Measurements from ENCODE around the gene NTRK3.

NTRK3 gene

DNA sequence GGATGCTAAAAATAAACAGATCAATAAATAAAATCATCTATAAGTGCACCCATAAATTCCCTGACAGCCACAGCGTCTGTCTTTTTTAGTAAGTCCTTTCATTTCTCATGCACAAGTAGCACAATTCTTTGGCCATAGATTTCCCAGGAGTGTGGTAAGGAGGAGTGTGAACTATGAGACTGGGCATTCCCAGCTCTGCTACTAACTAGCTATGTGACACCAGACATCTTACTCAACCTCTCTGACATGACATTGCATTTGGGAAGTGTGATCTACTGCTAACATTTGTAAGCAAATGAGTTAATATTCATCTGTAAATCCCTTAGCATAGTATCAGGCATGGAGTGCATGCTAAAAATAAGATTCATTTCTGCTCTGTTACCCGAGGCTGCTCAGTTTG, 301.7 kb downstream of the NTRK3 start:
- in situ Hi-C loops (cut with HindIII; ENCODE audit: low sequenced_read_pairs) = no loop called here

DNA sequence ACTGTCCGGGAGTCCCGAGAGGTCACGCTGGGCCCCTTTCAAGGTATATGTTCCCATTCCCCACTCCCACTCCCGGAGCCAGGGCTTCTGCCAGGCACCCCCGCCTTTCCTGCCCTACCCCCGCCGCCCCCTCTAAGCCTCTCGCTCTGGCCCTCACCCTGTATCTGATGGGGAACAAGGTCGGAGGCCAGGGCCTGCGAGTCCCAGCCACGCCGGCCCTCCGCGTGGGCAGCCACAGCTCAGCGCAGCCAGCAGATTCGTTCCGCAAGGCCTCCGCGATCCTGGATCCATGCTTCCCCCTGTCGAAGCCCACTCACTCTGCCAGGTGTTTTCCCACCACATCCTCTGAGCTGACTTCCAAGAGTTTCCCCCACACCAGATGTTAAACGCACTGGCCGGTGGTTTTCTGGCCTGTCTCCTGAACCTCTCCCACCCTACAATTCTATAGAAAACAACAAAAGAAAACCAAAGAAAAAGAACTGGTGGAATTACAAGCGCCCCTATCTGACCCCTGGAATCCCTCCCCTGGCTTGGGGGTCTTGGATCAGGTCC, 303.7 kb downstream of the NTRK3 start:
- in situ Hi-C loops (cut with HindIII; ENCODE audit: low sequenced_read_pairs) = no loop called here

DNA sequence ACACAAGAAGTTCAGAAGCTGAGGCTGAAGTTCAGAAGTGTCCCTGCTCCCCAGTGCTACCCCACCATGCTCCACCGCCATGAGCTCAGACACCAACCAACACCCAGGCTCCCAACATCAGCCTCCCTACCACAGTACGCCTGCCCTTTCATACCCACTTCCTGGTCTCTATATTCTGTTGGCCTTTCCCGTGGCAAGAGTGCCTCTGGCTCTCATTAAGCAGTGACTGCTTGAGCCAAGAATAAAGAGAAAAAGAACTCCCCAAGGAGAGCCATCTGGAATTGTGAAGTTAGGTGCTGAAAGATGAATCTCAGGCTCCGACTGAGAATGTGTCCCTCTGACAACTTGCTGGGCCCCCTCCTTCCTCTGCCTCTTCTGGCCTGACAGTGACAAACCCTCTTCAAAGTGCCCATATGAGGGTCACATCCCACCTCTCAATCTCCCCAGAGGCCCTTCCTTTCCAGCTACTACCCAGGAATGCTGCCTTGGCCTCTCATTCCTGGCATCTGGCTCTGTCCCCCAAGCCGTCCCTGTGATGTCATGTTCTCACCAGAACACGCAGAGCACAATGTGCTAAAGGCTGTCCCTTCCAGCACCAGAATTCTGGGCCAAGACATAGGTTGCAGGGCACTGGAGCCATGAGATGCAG, 306.8 kb downstream of the NTRK3 start:
- in situ Hi-C loops (cut with HindIII; ENCODE audit: low sequenced_read_pairs) = no loop called here

DNA sequence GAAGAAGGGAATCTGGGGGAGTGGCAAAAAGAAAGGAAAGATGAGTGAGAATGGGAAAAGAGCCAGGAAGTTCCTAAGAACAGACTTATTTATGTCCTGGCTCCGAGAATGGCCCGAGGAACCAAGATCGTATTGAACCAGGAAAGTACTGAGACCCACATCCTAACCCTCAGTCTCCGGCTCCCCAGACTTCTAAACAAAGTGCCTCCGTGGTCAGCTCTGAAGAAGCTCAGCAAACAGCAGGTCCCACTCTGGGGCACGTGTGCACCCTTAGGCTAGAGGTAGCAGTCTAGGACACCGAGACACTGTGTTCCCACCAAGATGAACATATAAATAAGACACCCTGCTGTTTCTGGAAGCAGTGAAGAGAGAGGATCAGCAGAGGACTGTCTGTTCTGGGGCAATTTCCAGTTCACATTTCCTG, 307.4 kb downstream of the NTRK3 start:
- in situ Hi-C loops (cut with HindIII; ENCODE audit: low sequenced_read_pairs) = no loop called here

DNA sequence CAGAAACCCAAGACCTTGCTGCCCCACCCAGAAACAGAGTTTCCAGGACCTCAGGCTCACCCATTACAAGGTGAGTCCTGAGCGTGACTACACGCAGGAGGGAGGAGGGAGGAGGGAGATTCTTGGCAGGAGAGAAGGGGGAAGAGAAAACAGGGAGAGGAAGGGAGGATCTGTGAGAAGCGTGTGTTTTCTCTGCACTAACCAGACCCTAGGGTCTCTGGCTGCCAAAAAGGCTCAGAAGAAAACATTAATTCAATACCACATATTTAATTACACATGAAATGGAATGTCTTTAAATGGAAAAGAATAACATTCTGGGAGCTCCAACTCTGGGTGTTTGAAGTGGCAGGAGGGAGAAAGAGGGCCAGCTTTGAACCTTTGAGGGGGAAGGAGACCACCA, 309.0 kb downstream of the NTRK3 start:
- in situ Hi-C loops (cut with HindIII; ENCODE audit: low sequenced_read_pairs) = no loop called here

DNA sequence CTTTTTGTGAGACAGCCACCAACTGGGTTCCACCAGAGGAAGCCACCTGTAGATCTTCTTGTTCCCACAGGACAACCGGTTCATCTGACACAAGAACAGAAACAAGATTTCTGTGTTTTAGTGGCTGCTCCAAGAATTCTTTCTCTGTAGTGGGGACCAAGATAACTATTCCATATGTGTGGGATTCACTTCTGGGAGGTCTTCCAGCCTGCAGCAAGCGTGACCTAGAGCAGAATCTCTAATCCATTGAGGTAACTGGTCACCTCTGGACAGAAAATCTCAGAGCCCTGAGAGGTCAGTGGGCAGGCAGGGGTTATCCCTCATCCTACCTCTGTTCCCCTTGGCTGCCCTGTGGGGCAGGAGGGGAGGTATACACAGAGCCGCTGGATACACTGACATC, 311.3 kb downstream of the NTRK3 start:
- in situ Hi-C loops (cut with HindIII; ENCODE audit: low sequenced_read_pairs) = no loop called here

DNA sequence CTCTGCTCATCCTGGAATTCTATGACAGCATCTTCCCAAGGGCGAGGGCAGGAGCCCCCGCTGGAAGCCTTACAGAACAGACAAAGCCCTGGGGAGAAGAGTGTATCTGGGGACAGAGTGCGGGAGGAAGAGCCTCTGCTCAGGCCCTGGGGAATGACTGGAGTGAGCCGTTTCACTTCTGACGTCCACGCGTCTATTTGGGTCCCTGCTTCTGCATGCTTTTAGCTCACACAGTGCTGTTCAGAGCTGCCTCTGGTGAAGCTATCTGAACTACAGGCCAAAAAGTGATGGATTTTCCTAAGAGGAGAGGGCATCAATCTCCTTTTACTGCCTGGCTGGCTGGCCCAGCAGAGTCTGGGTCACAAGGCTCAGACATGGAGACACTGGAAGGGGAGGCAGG, 311.8 kb downstream of the NTRK3 start:
- in situ Hi-C loops (cut with HindIII; ENCODE audit: low sequenced_read_pairs) = no loop called here

DNA sequence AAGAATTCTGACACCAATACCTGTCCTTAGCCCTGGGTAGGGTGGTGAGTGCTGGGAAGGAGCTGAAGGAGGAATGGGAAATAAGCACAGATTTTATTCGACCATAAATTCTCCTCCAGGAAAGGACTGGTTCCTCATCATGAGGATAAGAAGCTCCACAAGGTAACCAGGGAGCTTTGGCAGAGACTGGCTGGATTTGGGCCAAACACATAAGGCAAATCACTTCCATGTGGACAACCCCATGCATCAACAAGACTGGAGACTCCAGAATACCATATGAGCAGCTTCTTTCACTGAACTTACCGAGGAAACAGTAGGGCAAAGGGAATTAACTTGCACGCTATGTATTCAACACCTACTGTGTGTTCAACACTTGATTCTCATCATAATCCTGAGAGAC, 312.5 kb downstream of the NTRK3 start:
- in situ Hi-C loops (cut with HindIII; ENCODE audit: low sequenced_read_pairs) = no loop called here

DNA sequence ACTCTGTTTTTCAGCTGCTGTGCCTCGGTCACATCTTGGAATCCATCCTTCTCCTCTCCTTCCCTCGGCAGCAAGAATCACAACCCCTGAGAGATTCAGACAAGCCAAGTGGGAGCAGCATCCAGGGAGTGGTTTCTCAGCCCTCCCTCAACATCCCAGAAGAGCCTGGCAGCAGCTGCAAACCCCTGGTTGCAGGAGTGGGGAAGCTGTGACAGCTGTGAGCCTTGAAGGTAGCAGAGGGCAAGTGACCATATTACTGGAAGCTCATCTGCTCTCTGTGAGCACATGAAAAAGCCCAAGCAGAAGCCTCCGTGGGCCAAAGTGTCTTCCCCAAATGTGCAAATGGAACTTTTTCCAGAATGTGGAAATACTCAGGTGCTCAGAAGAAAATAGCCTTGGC, 312.9 kb downstream of the NTRK3 start:
- in situ Hi-C loops (cut with HindIII; ENCODE audit: low sequenced_read_pairs) = no loop called here

DNA sequence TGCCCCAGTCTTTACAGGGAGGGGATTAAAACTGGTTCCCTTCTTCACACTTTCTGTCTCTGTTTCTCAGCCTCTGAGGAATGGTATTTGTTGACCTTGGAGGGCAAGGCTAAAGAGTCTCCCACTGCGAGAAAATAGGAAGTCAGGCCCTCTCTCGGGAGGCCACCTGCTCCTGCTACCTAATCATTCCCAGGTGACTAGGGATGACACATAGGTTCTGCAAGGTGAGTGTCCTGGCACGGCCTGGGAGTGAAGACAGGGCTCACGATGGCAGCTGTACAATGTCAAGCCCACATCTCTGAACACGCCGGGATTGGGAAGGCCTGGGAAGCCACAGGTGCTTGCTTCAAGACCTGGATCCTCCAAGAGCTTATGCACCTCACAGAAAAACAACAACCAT, 314.2 kb downstream of the NTRK3 start:
- in situ Hi-C loops (cut with HindIII; ENCODE audit: low sequenced_read_pairs) = no loop called here

DNA sequence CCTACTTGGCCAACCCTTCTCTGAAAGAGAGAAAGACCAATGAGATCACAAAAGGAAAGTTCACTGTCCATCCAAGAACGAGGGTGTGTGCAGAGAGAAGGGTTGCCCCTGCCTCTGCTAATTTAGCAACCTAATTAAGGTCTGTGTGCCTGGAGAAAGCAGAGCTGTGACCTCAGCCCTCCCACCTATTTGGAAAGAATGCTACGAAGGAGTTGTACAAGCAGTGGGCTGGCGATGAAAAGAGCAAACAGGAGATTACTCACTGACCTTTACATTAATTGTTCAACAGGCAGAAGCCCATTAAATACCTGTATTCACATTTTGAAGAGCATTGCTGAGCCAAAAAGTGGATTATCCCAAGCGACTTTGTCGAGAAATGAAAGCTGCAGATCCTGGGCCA, 314.9 kb downstream of the NTRK3 start:
- in situ Hi-C loops (cut with HindIII; ENCODE audit: low sequenced_read_pairs) = no loop called here

DNA sequence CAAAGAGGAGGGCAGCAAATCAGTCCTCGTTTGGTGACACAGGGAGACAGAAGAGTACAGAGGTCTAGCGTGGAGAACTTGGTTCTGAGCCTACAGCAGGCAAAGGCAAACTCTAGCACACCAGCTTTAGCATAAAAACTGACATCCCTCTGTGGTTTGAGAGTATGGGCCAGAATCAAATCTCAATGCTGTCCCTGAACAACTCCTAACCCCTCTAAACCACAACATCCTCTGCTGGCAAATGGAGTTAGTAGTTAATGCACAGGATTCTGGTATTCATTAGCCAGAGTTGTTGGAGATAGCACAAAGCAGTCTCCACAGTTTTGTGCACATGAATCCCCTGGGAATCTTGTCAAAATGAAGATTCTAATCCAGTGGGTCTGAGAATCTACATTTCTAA, 315.8 kb downstream of the NTRK3 start:
- in situ Hi-C loops (cut with HindIII; ENCODE audit: low sequenced_read_pairs) = no loop called here

DNA sequence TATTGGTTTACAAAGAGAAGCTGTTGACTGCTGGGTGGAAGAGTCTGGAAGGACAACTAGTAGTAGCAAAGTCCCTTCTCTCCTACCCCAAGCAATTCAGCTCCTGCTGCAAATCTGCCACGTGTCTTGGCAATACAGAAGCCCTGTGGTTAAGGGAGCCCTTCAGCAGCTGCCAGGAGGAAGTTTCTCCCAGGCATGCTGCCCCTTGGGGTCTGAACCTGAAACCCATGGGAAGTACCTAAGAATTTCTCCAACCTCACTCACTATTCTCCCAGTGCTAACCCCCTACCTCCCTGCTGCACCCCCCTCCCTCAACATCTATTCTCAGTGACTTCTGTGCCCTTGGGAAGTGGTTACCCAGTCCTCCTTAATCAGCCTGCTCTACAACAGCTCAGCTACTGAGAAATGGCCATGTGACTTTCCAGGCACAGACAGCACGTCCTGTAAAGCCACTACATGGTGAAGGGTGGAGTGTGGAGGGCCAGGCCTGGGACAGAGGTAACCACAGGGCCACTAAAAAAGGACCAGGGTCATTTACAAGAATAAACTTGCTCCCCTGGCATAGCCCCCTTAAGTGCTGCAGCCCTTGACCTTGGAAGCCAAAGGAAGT, 316.6 kb downstream of the NTRK3 start:
- in situ Hi-C loops (cut with HindIII; ENCODE audit: low sequenced_read_pairs) = loop anchor here (5.0 kb wide), 2 partner anchors 43 to 82 kb away; no protein-coding TSS in a partner anchor

DNA sequence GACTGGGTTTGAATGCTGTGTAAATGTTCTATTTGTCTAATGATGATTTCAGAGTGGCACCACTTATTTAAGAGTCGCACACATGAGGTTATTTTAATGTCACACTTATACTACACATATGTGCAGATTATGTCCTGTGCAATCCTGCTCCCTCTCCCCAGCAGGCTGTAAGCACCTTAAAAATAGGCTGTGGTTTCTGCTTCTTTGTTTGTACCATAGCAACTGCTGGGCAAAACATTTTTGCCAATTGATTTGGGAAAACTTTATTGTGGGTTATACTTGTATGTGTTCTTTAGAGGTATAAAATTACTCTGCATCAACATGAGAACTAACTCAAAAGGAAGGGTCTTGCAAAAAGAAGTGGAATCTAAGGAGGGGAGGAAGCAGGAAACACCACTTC, 318.5 kb downstream of the NTRK3 start:
- in situ Hi-C loops (cut with HindIII; ENCODE audit: low sequenced_read_pairs) = loop anchor here (5.0 kb wide), 2 partner anchors 41 to 84 kb away; no protein-coding TSS in a partner anchor

DNA sequence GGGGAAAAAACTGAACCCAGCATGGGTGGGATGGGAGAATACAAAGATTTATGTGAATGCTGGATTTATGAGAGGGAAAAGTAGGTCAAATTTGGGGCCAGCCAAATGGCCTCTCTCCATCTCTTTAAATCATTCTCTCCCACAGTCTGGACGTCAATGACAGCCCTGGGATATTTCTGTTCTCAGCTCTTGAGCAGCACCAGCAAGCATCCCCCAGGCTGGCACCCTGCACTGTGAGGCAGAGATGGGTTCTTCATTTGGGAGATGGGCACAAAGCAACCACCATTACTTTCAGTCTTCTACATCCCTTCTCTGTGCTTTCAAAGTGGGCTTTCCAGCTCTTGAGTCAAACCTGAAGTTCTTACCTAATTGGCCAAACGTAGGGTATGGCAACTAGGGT, 321.0 kb downstream of the NTRK3 start:
- in situ Hi-C loops (cut with HindIII; ENCODE audit: low sequenced_read_pairs) = loop anchor here (5.0 kb wide), 2 partner anchors 38 to 87 kb away; no protein-coding TSS in a partner anchor

DNA sequence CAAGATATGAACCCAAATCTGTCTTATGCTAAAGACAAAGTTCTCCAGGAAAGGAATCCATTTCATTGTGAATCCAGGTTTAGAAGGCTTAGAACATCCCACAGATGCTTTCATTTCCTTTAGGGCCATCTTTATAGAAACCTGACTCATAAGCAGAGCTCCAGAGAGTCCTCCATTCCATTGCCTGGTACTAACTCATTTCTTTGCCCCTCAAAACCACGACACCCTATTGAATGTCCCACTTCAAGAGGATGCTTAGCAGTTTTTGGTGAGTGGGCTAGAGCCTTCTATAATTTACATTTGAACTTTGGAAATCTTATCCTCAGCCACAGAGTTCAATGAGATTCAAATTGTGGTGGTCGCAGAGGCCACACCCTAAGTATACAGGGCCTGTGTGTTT, 325.0 kb downstream of the NTRK3 start:
- in situ Hi-C loops (cut with HindIII; ENCODE audit: low sequenced_read_pairs) = no loop called here

DNA sequence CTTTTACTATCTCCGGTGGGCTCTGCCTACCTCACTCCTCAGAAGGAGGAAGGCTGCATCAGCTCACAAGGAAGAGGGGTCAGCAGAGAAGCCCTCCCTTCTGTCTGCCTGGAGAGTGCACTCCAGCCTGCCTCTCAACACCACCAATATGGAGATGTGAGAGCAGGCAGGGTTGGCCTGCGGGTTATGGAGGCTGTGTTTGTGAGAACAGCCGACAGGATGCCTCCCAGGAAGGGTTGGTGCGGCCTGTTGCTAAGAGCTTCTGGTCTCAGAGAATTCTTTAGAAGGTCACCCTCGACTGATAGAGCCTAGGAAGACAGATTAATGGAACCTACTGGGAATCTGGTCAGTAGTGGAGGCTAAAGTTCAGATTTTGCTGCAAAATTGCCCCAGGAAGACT, 326.1 kb downstream of the NTRK3 start:
- in situ Hi-C loops (cut with HindIII; ENCODE audit: low sequenced_read_pairs) = no loop called here

DNA sequence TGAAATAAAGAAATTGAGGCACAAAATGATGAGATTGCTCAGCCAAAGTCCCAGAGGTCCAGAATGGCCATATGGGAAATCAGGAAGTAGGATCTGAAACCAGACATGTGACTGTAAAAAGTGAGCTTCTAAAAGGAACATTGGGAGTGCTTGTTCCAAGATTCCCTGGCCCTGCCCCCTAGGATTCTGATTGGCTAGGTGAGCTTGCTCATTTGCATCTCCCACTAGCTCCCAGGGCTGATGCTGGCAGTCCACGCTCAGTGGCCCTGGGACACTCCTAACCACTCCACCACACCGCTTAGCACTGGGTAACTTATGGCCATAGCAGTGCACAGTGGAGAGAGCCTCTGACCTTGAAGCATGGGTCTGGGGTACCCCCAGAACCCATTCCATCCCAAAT, 326.7 kb downstream of the NTRK3 start:
- in situ Hi-C loops (cut with HindIII; ENCODE audit: low sequenced_read_pairs) = no loop called here

DNA sequence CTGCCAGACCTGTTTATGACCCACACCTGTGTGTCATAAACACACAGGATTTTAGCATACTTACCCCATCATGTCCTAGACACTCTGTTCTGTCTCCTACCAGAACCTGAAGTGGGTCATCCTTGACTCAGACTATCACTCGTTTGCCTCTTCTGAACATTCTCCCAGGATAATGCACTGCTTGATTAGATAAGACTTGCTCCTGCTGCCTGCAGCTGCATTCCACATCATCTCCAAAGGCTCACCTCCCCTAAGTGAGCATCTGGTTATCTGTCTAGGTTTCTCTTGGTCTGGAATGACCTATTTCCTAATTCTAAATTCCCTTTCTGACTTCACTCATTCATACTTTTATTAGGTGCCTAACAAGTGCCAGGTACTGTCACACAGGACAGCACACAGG, 332.1 kb downstream of the NTRK3 start:
- in situ Hi-C loops (cut with HindIII; ENCODE audit: low sequenced_read_pairs) = no loop called here

DNA sequence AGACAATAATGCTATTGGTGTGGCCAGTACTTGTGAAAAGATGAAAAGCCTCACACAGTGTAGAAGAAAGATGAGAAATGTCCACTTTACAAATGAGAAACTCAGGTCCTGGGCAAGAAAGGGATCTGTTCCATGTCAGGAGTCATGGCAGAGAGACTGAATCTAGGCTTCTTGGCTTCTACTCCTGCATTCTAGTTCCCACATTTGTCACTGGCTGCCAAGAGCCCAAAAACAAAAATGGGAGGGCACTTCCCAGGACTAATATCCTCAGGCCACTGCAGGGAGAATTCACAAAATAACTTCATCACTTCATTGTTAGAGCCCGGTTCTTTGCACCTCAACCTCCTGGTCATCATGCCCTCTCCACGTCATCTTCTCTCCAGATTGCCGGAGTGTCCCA, 337.5 kb downstream of the NTRK3 start:
- in situ Hi-C loops (cut with HindIII; ENCODE audit: low sequenced_read_pairs) = no loop called here

DNA sequence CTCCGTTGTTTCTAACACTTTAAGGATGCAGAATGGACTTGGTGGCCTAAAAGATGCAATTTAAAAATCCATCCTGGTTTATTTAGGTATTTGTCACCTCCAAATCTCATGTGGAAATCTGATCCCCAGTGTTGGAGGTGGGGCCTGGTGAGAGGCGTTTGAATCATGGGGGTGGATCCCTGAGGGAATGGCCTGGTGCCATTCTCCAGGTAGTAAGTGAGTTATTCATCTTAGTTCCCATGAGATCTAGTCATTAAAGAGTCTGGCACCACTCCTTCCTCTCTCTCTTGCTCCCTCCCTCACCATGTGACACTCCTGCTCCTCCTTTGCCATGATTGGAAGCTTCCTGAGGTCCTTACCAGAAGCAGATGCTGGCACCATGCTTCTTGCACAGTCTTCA, 339.1 kb downstream of the NTRK3 start:
- in situ Hi-C loops (cut with HindIII; ENCODE audit: low sequenced_read_pairs) = no loop called here

DNA sequence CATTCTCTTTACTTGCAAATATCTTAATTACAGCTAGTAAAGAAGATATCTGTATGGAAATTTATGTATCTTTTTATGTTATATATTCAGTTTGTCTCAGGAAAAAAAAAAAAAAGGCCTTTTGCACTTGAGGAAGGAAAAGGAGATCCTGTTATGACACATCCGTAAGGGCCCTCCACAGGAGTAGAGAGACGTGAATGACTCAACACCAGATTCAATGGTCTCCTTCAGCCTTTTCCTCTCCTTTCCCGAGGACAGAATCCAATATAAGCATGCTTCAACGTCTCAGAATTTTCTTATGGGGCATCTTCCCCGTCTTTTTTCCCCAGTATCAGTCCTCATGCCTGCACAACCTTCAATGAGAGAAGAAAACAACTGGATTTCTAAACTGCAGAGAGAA, 340.3 kb downstream of the NTRK3 start:
- in situ Hi-C loops (cut with HindIII; ENCODE audit: low sequenced_read_pairs) = no loop called here

DNA sequence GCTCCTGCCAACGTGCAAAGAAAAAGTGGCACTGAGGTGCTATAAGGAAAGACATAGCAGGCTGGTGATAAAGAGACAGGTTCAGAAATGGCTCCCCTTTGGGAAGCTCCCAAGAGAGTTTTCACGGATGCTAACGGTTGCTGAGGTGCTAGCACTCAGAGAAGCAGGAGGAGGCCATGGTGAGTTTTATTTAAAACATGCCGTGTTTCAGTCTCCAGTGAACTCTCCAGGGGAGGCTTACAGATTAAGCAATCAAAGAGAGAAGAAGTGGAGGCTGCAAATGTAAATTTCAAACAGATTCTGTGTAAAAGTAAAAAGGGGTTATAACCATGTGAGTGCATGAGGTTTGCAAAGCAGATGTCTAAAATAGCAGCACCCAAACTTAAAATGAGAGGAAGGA, 346.2 kb downstream of the NTRK3 start:
- in situ Hi-C loops (cut with HindIII; ENCODE audit: low sequenced_read_pairs) = no loop called here

Measured in endothelial cell of hepatic sinusoid (primary cell).